ENCODE measurements around the gene KRT13.

GRCh38 chr17:41480136-41480535 lies 25.3 kb downstream of the KRT13 start:
- TF ChIP-seq CTCF (IDR thresholded peaks at IDR 0.05) (no peak), POLR2A (IDR thresholded peaks at IDR 0.05) (no peak), POLR2AphosphoS5 (IDR thresholded peaks at IDR 0.05) (no peak)

Data from breast epithelium (tissue), 3 donors.